Measurements from ENCODE around the gene CHRNA1.
A peak's percentile ranks its signal among the peaks of the same experiment; 100 is the strongest.

CHRNA1 gene

GRCh38 chr2:174753038-174753633 lies 11.1 kb downstream of the CHRNA1 start:
- H3F3A ChIP-seq (ENCODE audit: control insufficient read depth, insufficient read depth): no peaks in the 10 kb centered on the region
- H3K4me3 ChIP-seq (ENCODE audit: low read length): no peak overlapping the region
- H3K36me3 ChIP-seq (ENCODE audit: control insufficient read depth, low read length): no peaks in the 10 kb centered on the region
- no peaks in the 10 kb centered on the region for H3K79me2 ChIP-seq (ENCODE audit: control insufficient read depth, low read length)
- H3K27me3 ChIP-seq (ENCODE audit: control insufficient read depth, low read length): no peaks in the 10 kb centered on the region
- no peaks in the 10 kb centered on the region for H3K9me2 ChIP-seq (replicated peaks; ENCODE audit: control insufficient read depth, low read length)
- H3K9me3 ChIP-seq (ENCODE audit: control insufficient read depth, insufficient read depth, low read length): no peaks in the 10 kb centered on the region
- H4K20me1 ChIP-seq (ENCODE audit: control insufficient read depth, insufficient read depth, low read depth, low read length): no peaks in the 10 kb centered on the region
- no peak overlapping the region for H3K27ac ChIP-seq (ENCODE audit: low read depth, low read length)
- H3K4me1 ChIP-seq (ENCODE audit: control insufficient read depth, low read length): peaks cover 39% of the 10 kb centered on the region
- TF ChIP-seq CTCF (IDR thresholded peaks at IDR 0.05; ENCODE audit: low read depth, low read length, poor library complexity, severe bottlenecking): no peak
- TF ChIP-seq EZH2phosphoT487 (IDR thresholded peaks at IDR 0.05; ENCODE audit: borderline replicate concordance, low read length): no peak
- H3K4me2 ChIP-seq (ENCODE audit: low read length): no peak overlapping the region

GRCh38 chr2:174752403-174753037 lies 11.8 kb downstream of the CHRNA1 start:
- H3K9me2 ChIP-seq (replicated peaks; ENCODE audit: control insufficient read depth, low read length): no peaks in the 10 kb centered on the region
- H3K27ac ChIP-seq (ENCODE audit: low read depth, low read length): no peak overlapping the region
- no peak overlapping the region for H3K4me3 ChIP-seq (ENCODE audit: low read length)
- H3K9me3 ChIP-seq (ENCODE audit: control insufficient read depth, insufficient read depth, low read length): no peaks in the 10 kb centered on the region
- H3F3A ChIP-seq (ENCODE audit: control insufficient read depth, insufficient read depth): no peaks in the 10 kb centered on the region
- no peak for TF ChIP-seq EZH2phosphoT487 (IDR thresholded peaks at IDR 0.05; ENCODE audit: borderline replicate concordance, low read length)
- H4K20me1 ChIP-seq (ENCODE audit: control insufficient read depth, insufficient read depth, low read depth, low read length): no peaks in the 10 kb centered on the region
- H3K4me1 ChIP-seq (ENCODE audit: control insufficient read depth, low read length): peaks cover 39% of the 10 kb centered on the region
- no peaks in the 10 kb centered on the region for H3K36me3 ChIP-seq (ENCODE audit: control insufficient read depth, low read length)
- no peaks in the 10 kb centered on the region for H3K79me2 ChIP-seq (ENCODE audit: control insufficient read depth, low read length)
- H3K4me2 ChIP-seq (ENCODE audit: low read length): peak overlapping the region; percentile 29; the same call in 1 of the 2 replicates
- H3K27me3 ChIP-seq (ENCODE audit: control insufficient read depth, low read length): no peaks in the 10 kb centered on the region

GRCh38 chr2:174750923-174751441 lies 13.3 kb downstream of the CHRNA1 start:
- no peaks in the 10 kb centered on the region for H3K9me3 ChIP-seq (ENCODE audit: control insufficient read depth, insufficient read depth, low read length)
- peaks cover 4% of the 10 kb centered on the region; the same call in 1 of the 2 replicates for H3K27me3 ChIP-seq (ENCODE audit: control insufficient read depth, low read length)

More at GRCh38 chr2:174750923-174751441, 13.3 kb downstream of the CHRNA1 start:
- no peak overlapping the region for H3K4me3 ChIP-seq (ENCODE audit: low read length)
- H4K20me1 ChIP-seq (ENCODE audit: control insufficient read depth, insufficient read depth, low read depth, low read length): no peaks in the 10 kb centered on the region
- peaks cover 39% of the 10 kb centered on the region for H3K4me1 ChIP-seq (ENCODE audit: control insufficient read depth, low read length)
- H3K27ac ChIP-seq (ENCODE audit: low read depth, low read length): no peak overlapping the region
- TF ChIP-seq EZH2phosphoT487 (IDR thresholded peaks at IDR 0.05; ENCODE audit: borderline replicate concordance, low read length) (no peak), CTCF (IDR thresholded peaks at IDR 0.05; ENCODE audit: low read depth, low read length, poor library complexity, severe bottlenecking) (no peak)
- no peaks in the 10 kb centered on the region for H3K9me2 ChIP-seq (replicated peaks; ENCODE audit: control insufficient read depth, low read length)
- H3K4me2 ChIP-seq (ENCODE audit: low read length): peak overlapping the region; percentile 40
- no peaks in the 10 kb centered on the region for H3F3A ChIP-seq (ENCODE audit: control insufficient read depth, insufficient read depth)
- no peaks in the 10 kb centered on the region for H3K79me2 ChIP-seq (ENCODE audit: control insufficient read depth, low read length)
- H3K36me3 ChIP-seq (ENCODE audit: control insufficient read depth, low read length): no peaks in the 10 kb centered on the region

Measured in DOHH2 (cell line).